ENCODE results near the gene C2CD3.

DNA sequence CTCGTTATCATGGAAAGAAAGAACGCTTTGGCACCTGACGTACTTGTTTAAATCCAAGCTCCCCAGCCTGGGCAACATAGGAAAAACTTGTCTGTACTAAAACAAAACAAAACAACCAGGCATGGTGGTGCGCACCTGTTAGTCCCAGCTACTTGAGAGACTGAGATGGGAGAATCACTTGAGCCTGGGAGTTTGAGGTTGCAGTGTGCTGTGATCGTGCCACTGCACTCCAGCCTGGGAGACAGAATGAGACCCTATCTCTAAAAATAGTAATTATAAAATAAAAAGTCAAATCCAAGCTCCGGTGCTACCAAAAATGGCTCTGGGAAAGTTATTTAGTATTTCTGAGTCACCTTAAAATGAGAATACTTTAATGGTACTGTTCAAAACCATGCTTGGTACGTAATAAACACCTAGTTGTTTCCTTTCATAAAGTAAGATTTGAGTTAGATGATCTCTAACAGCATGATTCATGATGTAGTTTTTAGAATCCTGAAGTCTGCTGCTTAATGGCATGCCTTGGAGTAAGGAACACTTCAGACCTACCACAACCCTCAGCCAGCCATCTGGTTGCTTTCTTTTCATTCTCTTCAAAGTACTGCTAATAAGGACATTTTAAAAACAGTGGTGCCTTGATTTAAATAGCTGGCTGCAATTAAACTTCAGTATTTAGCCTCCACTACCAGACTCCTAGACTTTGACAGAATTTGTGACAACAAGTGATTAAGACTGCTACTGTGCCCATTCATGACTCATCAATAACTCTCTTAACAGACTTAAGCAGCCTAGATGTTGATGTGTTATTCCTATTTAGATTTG, 8.6 kb upstream of the C2CD3 start:
- TF ChIP-seq EP300 (IDR thresholded peaks at IDR 0.05) (no peak), POLR2A (IDR thresholded peaks at IDR 0.05) (no peak), CTCF (IDR thresholded peaks at IDR 0.05) (no peak), POLR2AphosphoS5 (IDR thresholded peaks at IDR 0.05) (no peak)

Measured in upper lobe of left lung (tissue), 4 donors.